HUES48 (cell line): ENCODE results near the gene MRPL41.
"Not testable (repeated sequence)": the region's sequence is repeated elsewhere in the genome, so short reads cannot be mapped to it uniquely, and the experiment has no call there.

Source experiments
- H3K27ac ChIP-seq: one replicate; pipeline ENCODE4 v1.7.0; 2013; ENCODE audit warnings: low read depth, low read length, inconsistent platforms
- H3K27me3 ChIP-seq: 2 replicates; pipeline ENCODE4 v1.6.1; 2013; ENCODE audit warnings: mild to moderate bottlenecking, low read length; ENCODE audit not compliant: control insufficient read depth, insufficient read depth
- H3K36me3 ChIP-seq: 2 replicates; pipeline ENCODE4 v1.6.1; 2013; ENCODE audit warnings: low read length; ENCODE audit not compliant: control insufficient read depth, insufficient read depth
- H3K4me1 ChIP-seq: 2 replicates; pipeline ENCODE4 v1.6.1; 2013; ENCODE audit warnings: mild to moderate bottlenecking, low read length; ENCODE audit not compliant: control insufficient read depth, insufficient read depth
- H3K4me3 ChIP-seq: 2 replicates; pipeline ENCODE4 v1.5.1; 2013; ENCODE audit warnings: mild to moderate bottlenecking, low read depth, low read length
- H3K9ac ChIP-seq: 2 replicates; pipeline ENCODE4 v1.6.1; 2013; ENCODE audit warnings: mild to moderate bottlenecking, low read depth, low read length, moderate library complexity
- H3K9me3 ChIP-seq: 2 replicates; pipeline ENCODE4 v1.6.1; 2013; ENCODE audit warnings: low read length; ENCODE audit not compliant: control insufficient read depth, insufficient read depth

The MRPL41 gene

GRCh38 chr9:137555179-137555578 lies 3.5 kb downstream of the MRPL41 start:
- H3K4me3 ChIP-seq = no peak overlapping the region
- H3K36me3 ChIP-seq = peaks cover 46% of the 10 kb centered on the region
- no peaks in the 10 kb centered on the region for H3K4me1 ChIP-seq
- no peaks in the 10 kb centered on the region for H3K9me3 ChIP-seq
- H3K27me3 ChIP-seq = no peaks in the 10 kb centered on the region
- H3K27ac ChIP-seq = no peak overlapping the region
- no peak overlapping the region for H3K9ac ChIP-seq

DNA sequence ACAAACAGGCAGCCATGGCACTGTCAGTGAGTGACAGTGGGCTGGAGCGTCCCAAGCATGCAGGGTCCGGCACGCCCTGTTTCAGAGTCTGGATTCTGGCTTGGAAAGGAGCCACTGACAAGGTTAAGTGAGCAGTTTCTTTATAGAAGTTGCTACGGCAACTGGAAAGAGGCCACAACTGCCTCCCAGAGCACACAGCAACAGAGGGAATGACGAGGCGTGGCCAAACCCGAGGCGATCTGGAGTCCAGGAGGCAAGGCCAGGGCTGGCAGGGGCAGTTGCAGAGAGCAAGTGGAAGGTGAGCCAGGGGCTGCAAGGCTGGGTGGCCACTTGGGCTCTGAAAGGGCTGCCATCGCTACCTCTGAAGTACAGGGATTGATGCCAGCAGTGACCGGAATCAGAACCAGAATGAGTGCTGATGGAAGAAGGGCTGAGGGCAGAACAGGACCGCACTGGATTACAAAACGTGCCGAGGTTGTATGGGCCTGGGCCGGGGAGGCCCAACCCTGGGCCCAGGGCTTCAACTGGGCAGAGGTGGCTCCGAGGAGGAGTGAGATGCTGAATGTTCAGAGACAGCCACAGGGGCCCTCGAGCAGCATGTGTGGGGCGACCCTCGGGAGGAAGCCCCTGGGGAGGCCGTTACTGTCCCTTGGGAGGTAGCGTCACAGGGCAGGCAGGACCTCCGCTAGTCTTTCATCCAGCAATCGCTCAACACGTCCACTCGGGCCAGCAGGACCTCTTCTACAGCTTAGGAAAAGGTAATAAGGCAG lies 4.6 kb downstream of the MRPL41 start:
- Histone ChIP-seq H3K9me3 (no peaks in the 10 kb centered on the region), H3K27me3 (no peaks in the 10 kb centered on the region), H3K9ac (no peak overlapping the region), H3K4me1 (no peaks in the 10 kb centered on the region), H3K36me3 (peaks cover 48% of the 10 kb centered on the region), H3K27ac (no peak overlapping the region), H3K4me3 (no peak overlapping the region)

GRCh38 chr9:137558127-137558526 lies 6.4 kb downstream of the MRPL41 start:
- Histone ChIP-seq H3K4me1 (no peaks in the 10 kb centered on the region), H3K36me3 (peaks cover 61% of the 10 kb centered on the region), H3K4me3 (no peak overlapping the region), H3K27ac (no peak overlapping the region), H3K9me3 (no peaks in the 10 kb centered on the region), H3K9ac (no peak overlapping the region), H3K27me3 (no peaks in the 10 kb centered on the region)

- Histone ChIP-seq H3K27ac (no peak overlapping the region), H3K9ac (no peak overlapping the region)
Measured at GRCh38 chr9:137564134-137564533, 12.5 kb downstream of the MRPL41 start.

DNA sequence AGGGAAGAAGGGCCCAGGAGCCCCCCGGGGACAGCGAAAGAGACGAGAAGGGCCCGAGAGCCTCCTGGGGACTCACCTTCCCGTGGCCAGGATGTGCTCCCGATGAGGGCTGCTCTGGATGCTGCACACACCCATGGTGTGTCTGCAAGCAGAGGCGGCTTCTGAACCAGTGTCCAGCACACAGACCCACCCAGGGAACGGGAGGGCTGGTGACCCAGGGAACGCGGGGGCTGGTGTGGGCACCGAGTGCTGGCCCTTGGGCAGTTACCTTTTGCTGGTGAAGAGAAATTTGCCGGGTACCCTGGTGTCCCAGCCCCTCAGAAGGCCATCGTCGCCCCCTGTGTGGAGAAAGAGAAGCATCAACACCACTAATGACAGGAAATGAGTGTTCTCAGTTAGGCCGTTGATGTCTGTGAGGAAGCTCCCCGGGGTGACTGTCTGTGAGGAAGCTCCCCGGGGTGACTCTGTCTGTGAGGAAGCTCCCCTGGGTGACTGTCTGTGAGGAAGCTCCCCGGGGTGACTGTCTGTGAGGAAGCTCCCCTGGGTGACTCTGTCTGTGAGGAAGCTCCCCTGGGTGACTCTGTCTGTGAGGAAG lies 13.2 kb downstream of the MRPL41 start:
- Histone ChIP-seq H3K27ac (no peak overlapping the region), H3K27me3 (no peaks in the 10 kb centered on the region), H3K36me3 (peaks cover 40% of the 10 kb centered on the region), H3K9me3 (no peaks in the 10 kb centered on the region), H3K4me3 (no peak overlapping the region), H3K9ac (no peak overlapping the region), H3K4me1 (no peaks in the 10 kb centered on the region)

More at GRCh38 chr9:137564134-137564533, 12.5 kb downstream of the MRPL41 start:
- H3K9me3 ChIP-seq = no peaks in the 10 kb centered on the region
- no peak overlapping the region for H3K4me3 ChIP-seq
- H3K4me1 ChIP-seq = no peaks in the 10 kb centered on the region
- peaks cover 42% of the 10 kb centered on the region for H3K36me3 ChIP-seq
- no peaks in the 10 kb centered on the region for H3K27me3 ChIP-seq

GRCh38 chr9:137568445-137568844 lies 16.8 kb downstream of the MRPL41 start:
- not testable (repeated sequence) for H3K4me3 ChIP-seq, H3K27ac ChIP-seq, H3K27me3 ChIP-seq, H3K9ac ChIP-seq, H3K9me3 ChIP-seq, H3K4me1 ChIP-seq
- peaks cover 38% of the 10 kb centered on the region for H3K36me3 ChIP-seq

DNA sequence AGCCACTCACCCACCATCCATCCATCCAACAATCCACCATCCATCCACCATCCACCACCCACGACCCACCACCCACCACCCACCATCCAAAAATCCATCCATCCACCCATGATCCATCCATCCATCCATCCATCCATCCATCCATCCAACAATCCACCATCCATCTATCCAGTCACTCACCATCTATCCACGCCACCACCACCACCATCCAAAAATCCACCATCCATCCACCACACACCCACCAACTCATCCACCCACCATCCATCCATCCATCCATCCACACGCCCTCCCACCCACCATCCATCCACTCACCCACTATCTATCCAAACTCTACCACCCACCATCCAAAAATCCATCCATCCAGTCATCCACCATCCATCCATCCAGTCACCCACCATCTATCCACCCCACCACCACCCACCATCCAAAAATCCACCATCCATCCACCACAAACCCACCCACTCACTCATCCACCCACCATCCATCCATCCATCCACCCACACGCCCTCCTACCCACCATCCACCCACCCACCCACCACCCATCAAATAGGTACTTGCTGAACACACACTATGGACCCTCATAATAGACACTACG lies 18.0 kb downstream of the MRPL41 start:
- Histone ChIP-seq H3K4me3 (no peak overlapping the region), H3K27me3 (no peaks in the 10 kb centered on the region), H3K9me3 (no peaks in the 10 kb centered on the region), H3K4me1 (no peaks in the 10 kb centered on the region), H3K9ac (no peak overlapping the region), H3K27ac (no peak overlapping the region), H3K36me3 (peaks cover 35% of the 10 kb centered on the region)

- Histone ChIP-seq H3K27me3 (no peaks in the 10 kb centered on the region), H3K9ac (no peak overlapping the region), H3K36me3 (peaks cover 40% of the 10 kb centered on the region), H3K27ac (no peak overlapping the region), H3K9me3 (no peaks in the 10 kb centered on the region), H3K4me3 (no peak overlapping the region), H3K4me1 (no peaks in the 10 kb centered on the region)
Measured at GRCh38 chr9:137570566-137570965, 18.9 kb downstream of the MRPL41 start.

GRCh38 chr9:137574192-137574591 lies 22.5 kb downstream of the MRPL41 start:
- H3K4me1 ChIP-seq = peaks cover 4% of the 10 kb centered on the region; the same call in 1 of the 2 replicates
- H3K27ac ChIP-seq = no peak overlapping the region
- H3K27me3 ChIP-seq = no peaks in the 10 kb centered on the region
- H3K36me3 ChIP-seq = peaks cover 45% of the 10 kb centered on the region
- H3K4me3 ChIP-seq = no peak overlapping the region
- H3K9me3 ChIP-seq = no peaks in the 10 kb centered on the region
- H3K9ac ChIP-seq = no peak overlapping the region

- Histone ChIP-seq H3K27ac (no peak overlapping the region), H3K9ac (no peak overlapping the region), H3K4me1 (peaks cover 8% of the 10 kb centered on the region), H3K36me3 (peaks cover 46% of the 10 kb centered on the region), H3K4me3 (no peak overlapping the region), H3K27me3 (no peaks in the 10 kb centered on the region), H3K9me3 (no peaks in the 10 kb centered on the region)
Measured at GRCh38 chr9:137575364-137575715, 23.7 kb downstream of the MRPL41 start.

DNA sequence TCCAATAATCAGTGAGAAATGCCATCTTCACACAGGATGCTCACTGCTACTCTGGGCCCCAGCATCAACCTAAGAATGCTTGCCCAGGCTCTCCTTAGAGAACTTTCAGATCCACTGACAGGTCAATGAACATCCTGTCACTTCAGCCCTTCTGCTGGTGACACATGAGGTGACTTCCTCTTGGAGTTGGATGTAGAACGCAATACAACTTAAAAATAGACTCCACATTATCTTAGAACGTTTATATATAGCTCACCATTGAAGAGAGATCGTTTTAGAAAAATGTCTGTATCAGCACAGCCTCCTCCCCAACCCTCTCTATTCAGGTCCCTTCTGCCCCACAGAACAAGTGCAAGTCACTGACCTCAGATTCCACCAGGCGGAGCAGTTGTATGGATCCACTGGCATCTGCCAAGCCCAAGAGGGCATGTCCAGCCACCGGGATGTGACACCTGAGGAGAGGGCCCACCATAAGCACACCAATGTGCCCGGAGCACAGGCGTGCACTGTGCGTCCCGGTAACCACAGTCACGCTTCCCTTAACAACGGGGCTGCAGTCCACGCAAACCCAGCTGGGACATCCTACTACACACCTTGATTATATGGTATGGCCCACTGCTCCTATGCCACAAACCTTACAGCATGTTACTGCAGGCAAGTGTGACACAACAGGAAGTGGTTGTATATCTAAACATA lies 24.2 kb downstream of the MRPL41 start:
- H3K4me1 ChIP-seq = peaks cover 13% of the 10 kb centered on the region
- no peak overlapping the region for H3K9ac ChIP-seq
- H3K9me3 ChIP-seq = no peaks in the 10 kb centered on the region
- H3K27ac ChIP-seq = no peak overlapping the region
- H3K36me3 ChIP-seq = peaks cover 47% of the 10 kb centered on the region
- no peaks in the 10 kb centered on the region for H3K27me3 ChIP-seq
- no peak overlapping the region for H3K4me3 ChIP-seq
